Peyer's patch (tissue), 4 donors: ENCODE measurements around the gene EMC1. TPM values are rescaled to one million over a fixed set of nuclear protein-coding genes. Genes with fewer than 3 reads are reported as not detected.

Experiments used
- DNase-seq, 3 donors: peaks; one replicate each; pipeline ENCODE4 v3.0.0-alpha.2; 2017 to 2019
- H3K27ac ChIP-seq, 4 donors: fragments of 200-600 bp; sonication (generic); one replicate each; pipeline ENCODE4 v1.5.1; 2016 to 2019
- H3K27me3 ChIP-seq, 2 donors: fragments of 200-600 bp; sonication (generic); one replicate each; pipeline ENCODE4 v1.5.1; 2019
- H3K36me3 ChIP-seq, 3 donors: fragments of 200-600 bp; sonication (generic); one replicate each; pipeline ENCODE4 v1.5.1; 2016 to 2019
- H3K4me1 ChIP-seq, 4 donors: fragments of 200-600 bp; sonication (generic); one replicate each; pipeline ENCODE4 v1.5.1; 2016 to 2019
- H3K4me3 ChIP-seq, 4 donors: fragments of 200-600 bp; sonication (generic); 1 replicate in 3 of 4; 2 replicates in 1 of 4; pipeline ENCODE4 v1.5.1; 2016 to 2019; ENCODE audit warnings: mild to moderate bottlenecking in 1 of 4
- H3K9me3 ChIP-seq, 4 donors: fragments of 200-600 bp; sonication (generic); one replicate each; pipeline ENCODE4 v1.5.1; 2016 to 2019; ENCODE audit warnings: mild to moderate bottlenecking in 1 of 4
- POLR2A ChIP-seq, 2 donors: fragments of 450-650 bp; IDR thresholded peaks; one replicate each; pipeline ENCODE4 v1.5.1; 2017; ENCODE audit warnings: antibody characterized with exemption in 2 of 2, mild to moderate bottlenecking in 2 of 2, moderate library complexity in 2 of 2
- total RNA-seq, 4 donors: library from RNA; depleted of rRNA; stranded (reverse); fragments of >200 nt; gene quantifications; one replicate each; pipeline ENCODE4 v1.1.0, GENCODE V29; 2016
- TF ChIP-seq, protein P1 (sequence below), 6 experiments: fragments of 450-650 bp in 4 of 6; fragments of 200-600 bp in 2 of 6; sonication (generic) in 1 of 6; IDR thresholded peaks; one replicate each; pipeline ENCODE4 v1.5.1; 2017 to 2019; ENCODE audit warnings: antibody characterized with exemption in 6 of 6, mild to moderate bottlenecking in 3 of 6, moderate library complexity in 1 of 6

Gene EMC1
- total RNA-seq, 4 donors from 2014 or later: 28.0 to 71.0 (median 37.0) TPM

DNA sequence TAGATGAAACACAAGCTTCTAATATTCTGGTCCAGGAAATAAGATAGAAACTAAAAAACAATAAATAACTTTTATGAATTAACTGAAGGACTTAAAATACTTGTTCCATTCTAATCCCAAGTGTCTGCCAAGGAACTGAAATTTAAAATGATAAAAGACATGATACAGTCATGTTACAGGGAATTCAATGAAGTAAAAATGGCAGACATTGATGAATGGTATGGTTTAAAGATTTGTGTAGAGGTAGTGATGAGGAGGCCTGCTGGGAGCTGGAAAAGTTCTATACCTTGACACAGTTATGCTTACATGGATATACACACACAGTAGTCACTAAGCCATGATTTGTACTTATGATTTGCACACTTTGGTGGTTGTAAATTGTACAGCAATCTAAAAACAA lies 39.2 kb downstream of the EMC1 start:
- H3K27ac ChIP-seq: no peak overlapping the region
- no peak for TF ChIP-seq POLR2A (IDR thresholded peaks at IDR 0.05)
- TF ChIP-seq, protein P1, sequence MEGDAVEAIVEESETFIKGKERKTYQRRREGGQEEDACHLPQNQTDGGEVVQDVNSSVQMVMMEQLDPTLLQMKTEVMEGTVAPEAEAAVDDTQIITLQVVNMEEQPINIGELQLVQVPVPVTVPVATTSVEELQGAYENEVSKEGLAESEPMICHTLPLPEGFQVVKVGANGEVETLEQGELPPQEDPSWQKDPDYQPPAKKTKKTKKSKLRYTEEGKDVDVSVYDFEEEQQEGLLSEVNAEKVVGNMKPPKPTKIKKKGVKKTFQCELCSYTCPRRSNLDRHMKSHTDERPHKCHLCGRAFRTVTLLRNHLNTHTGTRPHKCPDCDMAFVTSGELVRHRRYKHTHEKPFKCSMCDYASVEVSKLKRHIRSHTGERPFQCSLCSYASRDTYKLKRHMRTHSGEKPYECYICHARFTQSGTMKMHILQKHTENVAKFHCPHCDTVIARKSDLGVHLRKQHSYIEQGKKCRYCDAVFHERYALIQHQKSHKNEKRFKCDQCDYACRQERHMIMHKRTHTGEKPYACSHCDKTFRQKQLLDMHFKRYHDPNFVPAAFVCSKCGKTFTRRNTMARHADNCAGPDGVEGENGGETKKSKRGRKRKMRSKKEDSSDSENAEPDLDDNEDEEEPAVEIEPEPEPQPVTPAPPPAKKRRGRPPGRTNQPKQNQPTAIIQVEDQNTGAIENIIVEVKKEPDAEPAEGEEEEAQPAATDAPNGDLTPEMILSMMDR (IDR thresholded peaks at IDR 0.05): no peak
- H3K36me3 ChIP-seq: peaks cover 0 to 14% (median 0%) of the 10 kb centered on the region in 3 donors
- no peak overlapping the region for H3K4me3 ChIP-seq
- no peak for DNase-seq
- H3K4me1 ChIP-seq: peaks cover 0 to 41% (median 5%) of the 10 kb centered on the region in 4 donors
- no peaks in the 10 kb centered on the region for H3K9me3 ChIP-seq
- H3K27me3 ChIP-seq: no peaks in the 10 kb centered on the region

DNA sequence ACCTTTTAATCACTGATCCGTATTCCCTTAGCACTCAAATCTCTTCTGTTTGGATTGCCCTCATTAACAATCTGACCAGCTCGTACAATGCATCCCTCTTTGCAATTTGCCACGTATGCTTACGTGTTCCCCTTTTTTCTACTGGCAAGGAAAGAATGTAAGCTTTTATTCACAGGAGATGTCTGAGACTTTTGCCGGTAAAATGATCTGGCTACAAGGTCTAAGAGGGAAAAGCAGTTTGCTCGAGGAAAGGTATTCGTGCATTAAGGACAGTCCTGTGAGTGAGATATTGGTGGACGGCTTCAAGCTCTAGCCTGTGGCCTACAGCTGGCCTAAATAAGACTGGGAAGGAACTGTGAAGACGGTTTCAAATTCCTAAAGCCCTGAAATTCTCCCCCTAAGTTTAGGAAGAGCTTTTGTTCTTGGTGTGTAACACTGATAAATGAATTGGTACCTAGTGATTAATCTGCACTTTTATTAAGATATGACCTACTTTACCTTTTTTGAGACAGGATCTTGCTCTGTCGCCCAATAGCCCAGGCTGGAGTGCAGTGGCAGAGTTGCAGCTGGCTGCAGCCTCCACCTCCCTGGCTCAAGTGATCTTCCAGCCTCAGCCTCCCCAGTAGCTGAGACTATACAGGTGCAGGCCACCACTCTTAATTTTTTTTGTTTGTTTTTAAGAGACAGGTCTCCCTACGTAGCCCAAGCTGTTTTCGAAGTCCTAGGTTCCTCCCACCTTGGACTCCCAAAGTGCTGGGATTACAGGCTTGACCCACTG lies 40.4 kb downstream of the EMC1 start:
- Histone ChIP-seq H3K27me3 (no peaks in the 10 kb centered on the region), H3K4me3 (peak overlapping the region; percentile 82 to 96 (median 89)), H3K36me3 (peaks cover 0 to 9% (median 0%) of the 10 kb centered on the region in 3 donors), H3K4me1 (peaks cover 0 to 50% (median 5%) of the 10 kb centered on the region in 4 donors), H3K9me3 (no peaks in the 10 kb centered on the region), H3K27ac (peak overlapping the region; percentile 90 to 97 (median 95))
- no peak for DNase-seq
- TF ChIP-seq, protein P1 (IDR thresholded peaks at IDR 0.05): no peak
- no peak for TF ChIP-seq POLR2A (IDR thresholded peaks at IDR 0.05)

DNA sequence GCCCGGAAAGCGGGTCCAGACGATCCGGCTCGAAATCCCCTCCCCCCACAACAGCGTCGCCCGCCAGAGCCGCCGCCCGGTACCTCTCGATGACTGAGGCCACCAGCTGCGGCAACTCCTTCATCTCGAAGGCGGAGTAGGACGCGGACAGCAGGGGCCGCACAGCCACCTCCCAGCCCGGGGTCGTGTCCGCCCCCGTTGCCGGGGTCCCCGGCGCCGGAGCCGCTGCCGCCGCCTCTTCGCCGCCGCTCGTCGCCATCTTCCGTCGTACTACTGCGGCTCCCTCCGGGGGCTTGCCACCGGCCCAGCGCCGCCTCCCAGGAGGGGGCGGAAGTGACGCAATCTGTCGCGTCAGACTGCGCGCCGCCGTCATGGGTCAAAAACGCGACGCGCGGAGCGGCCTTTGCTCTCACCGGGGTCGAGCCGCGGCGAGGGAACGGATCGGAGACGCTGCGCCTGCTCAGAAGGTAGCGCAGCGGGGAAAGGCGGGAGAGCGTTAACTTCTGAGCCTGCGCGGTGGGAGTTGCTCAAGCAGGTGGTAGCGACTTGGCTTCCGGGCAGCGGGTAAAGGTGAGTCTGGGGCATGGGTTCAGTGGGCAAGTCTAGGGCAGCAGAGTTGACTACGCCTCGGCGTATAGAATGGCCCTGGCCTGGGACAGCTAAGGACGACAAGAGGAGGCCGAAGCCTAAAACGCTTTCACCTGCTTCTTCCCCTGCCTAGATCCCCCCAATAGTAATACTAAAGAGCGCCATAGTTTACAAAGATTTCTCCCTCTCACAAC lies 41.1 kb downstream of the EMC1 start, which contains the start of gene UBR4:
TSS of gene UBR4 (minus strand) at position 277 of the 782 bp plus-strand sequence. CDS start at position 259, 18 bp downstream.
- Histone ChIP-seq H3K4me1 (peaks cover 0 to 56% (median 5%) of the 10 kb centered on the region in 4 donors), H3K9me3 (no peaks in the 10 kb centered on the region), H3K36me3 (peaks cover 0 to 3% (median 0%) of the 10 kb centered on the region in 3 donors), H3K27ac (peak within 1 kb of the TSS; percentile 90 to 97 (median 95)), H3K4me3 (peak within 1 kb of the TSS; percentile 82 to 96 (median 89)), H3K27me3 (no peaks in the 10 kb centered on the region)
- DNase-seq: peak; percentile 94 to 98 (median 97)
- TF ChIP-seq, protein P1 (IDR thresholded peaks at IDR 0.05): peak in 2 of 6 experiments; percentile 14 to 17
- TF ChIP-seq POLR2A (IDR thresholded peaks at IDR 0.05): peak; percentile 84 to 95

DNA sequence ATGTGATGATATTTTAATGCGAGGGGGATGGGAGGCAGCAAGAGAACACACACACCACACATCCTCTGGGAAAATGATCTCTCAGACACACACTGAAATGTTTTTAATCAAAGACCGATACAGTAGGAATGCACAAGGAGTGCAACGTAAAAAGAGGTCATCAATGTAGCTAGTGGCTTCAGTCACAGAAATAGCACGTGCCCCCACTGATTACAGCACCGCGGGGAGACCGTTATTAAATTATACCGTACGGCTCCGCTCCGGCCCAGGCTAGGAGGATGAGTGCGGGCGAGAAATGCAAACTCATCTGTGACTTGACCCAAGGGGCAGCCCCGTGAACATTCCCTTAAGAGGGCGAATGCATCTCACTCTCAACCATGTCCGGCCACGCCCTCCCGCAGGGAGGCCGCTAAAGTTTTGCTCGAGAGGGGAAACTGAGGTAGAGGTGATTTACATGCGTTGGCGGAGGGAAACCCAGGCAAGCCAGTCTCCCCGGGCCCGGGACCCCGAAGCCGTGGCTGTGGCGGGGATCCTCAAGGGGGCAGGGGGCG lies 41.8 kb downstream of the EMC1 start:
- H3K4me3 ChIP-seq: peak overlapping the region; percentile 82 to 96 (median 89)
- peaks cover 0 to 62% (median 5%) of the 10 kb centered on the region in 4 donors for H3K4me1 ChIP-seq
- no peaks in the 10 kb centered on the region for H3K27me3 ChIP-seq
- H3K36me3 ChIP-seq: peaks cover 0 to 3% (median 0%) of the 10 kb centered on the region in 3 donors
- TF ChIP-seq, protein P1 (IDR thresholded peaks at IDR 0.05): no peak
- TF ChIP-seq POLR2A (IDR thresholded peaks at IDR 0.05): no peak
- H3K27ac ChIP-seq: peak overlapping the region; percentile 90 to 97 (median 95)
- peak in 2 of 3 donors; percentile 51 to 67 for DNase-seq
- H3K9me3 ChIP-seq: no peaks in the 10 kb centered on the region

DNA sequence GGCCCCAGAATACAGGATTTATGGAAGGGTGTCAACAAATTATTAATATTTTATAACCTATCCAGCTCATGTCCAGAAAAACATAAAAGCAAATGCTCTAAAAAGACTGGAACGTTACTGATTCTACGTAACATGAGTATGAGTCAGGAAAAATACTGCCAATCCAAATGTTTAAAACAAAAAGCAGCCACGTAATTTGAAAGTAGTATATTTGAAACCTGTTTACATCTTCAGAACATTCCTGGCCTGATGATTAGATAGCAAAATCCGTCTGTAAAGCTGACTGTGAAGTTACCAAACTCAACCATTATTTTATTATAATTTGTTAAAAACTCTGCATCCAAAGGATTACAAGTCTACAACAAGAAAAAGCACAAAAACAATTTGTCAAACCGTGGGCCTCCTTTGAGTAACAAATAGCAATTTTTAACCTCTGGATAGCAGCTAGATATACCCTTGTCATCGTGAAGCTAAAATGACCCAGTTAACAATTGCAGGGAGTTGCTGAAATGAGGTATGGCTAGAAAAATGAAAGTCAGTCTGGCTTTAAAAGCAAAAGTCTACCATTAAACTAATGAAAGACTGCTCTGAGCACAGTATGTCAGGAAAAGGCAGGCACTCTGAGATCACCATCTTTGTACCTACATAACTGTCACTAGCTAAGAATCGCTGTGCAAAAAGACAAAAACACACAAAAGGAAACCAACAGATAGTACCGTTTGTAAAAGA lies 42.5 kb downstream of the EMC1 start:
- Histone ChIP-seq H3K9me3 (no peaks in the 10 kb centered on the region), H3K36me3 (peaks cover 0 to under 1% (median 0%) of the 10 kb centered on the region in 3 donors), H3K27ac (peak overlapping the region; percentile 90 to 97 (median 95)), H3K27me3 (no peaks in the 10 kb centered on the region), H3K4me1 (peaks cover 0 to 67% (median 5%) of the 10 kb centered on the region in 4 donors), H3K4me3 (peak overlapping the region; percentile 82 to 96 (median 89))
- TF ChIP-seq, protein P1 (IDR thresholded peaks at IDR 0.05): no peak
- TF ChIP-seq POLR2A (IDR thresholded peaks at IDR 0.05): no peak
- DNase-seq: no peak
